ENCODE results near the gene NFIA.

The NFIA gene

DNA sequence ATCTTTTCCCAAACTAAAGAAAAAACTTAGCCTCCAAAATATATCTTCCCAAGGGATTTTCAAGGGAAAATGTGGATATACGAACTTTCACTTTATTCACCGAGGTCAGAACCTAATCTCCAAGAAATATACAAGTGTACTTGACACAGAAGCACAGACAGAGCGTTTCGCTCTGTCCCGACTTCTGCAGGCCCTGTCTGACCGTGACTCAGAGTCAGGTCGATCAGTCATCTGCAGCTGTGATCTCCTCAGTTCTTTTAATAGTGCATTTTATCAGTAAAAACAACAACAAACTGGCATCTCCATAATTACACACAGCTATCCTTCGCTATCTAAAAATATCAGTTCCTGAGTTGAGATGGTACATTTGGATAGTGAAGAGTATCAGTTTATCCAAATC lies 416.0 kb downstream of the NFIA start:
- DNase-seq (ENCODE audit: low read depth), result no peak

GRCh38 chr1:61501971-61502916 lies 419.9 kb downstream of the NFIA start:
- no peak for DNase-seq (ENCODE audit: low read depth)

- no peak for DNase-seq (ENCODE audit: low read depth)
Measured at GRCh38 chr1:61504305-61504704, 421.9 kb downstream of the NFIA start.

DNA sequence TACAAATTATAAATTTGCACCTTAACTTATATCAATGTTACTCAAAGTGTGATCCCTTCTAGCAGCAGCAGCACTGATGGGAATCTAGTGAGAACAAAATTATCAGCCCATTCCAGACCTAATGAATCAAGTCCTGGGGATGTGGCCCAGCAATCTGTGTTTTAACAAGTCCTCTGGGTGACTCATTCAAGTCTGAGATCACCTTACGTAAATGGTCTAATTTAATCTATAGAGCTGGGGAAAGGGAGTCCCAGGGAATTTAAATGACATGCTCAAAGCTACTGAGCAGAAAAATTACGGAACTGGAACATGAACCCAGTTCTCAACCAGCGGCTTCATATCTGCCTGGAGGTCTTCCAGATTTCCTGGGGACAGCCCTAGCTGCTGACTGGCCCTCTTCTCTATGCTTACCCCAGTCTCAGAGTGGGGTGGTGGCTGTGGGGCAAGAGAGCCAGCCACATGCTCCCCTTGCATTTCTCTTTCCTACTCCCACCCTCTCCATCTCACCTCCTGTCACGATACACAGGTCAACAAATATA lies 422.6 kb downstream of the NFIA start:
- no peak for DNase-seq (ENCODE audit: low read depth)

- no peak for DNase-seq (ENCODE audit: low read depth)
Measured at GRCh38 chr1:61506236-61506635, 423.9 kb downstream of the NFIA start.

DNA sequence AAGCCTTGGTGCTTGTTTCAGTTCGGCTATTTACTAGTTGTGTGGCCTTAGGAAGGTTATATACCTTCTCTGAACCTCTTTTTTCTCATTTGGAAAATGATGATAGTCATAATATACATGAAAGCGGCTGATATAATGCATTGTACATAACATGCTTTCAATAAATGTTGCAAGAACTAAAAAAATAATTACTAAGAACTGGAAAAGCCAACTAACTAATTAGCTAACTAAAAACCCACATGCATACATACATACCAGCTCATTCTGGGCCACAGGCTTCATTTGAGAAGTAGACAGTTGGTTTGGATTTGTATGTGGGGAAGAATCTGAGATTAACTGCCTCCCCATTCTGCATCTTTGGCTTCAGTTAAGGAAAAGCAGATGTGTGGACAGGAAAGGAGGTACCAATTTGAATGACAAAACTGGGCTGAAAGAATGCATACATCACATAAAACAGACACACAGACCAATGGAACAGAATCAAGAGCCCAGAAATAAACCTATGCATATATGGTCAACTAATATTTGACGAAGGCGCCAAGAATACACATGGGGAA lies 424.7 kb downstream of the NFIA start:
- DNase-seq (ENCODE audit: low read depth), result no peak

All from stimulated activated CD8-positive, alpha-beta memory T cell treated with anti-CD3 and anti-CD28 coated beads, Interleukin-15, amount 100 ng/mL, for 24 hours (primary cell).